SK-N-SH (cell line): ENCODE measurements around the gene HIPK2.

ENCODE experiments used
- CTCF ChIP-seq: fragments of 200-600 bp; sonication (generic); IDR thresholded peaks from 2 replicates; pipeline ENCODE4 v1.6.1; 2017; ENCODE audit warnings: antibody characterized with exemption, mild to moderate bottlenecking, moderate library complexity
- EP300 ChIP-seq, 2 experiments: IDR thresholded peaks; 2 replicates each; pipeline versions ENCODE4 v1.4.0 to v1.6.1; 2012; ENCODE audit warnings: borderline replicate concordance in 1 of 2, low read depth in 1 of 2, low read length in 1 of 2
- EZH2phosphoT487 ChIP-seq: fragments of 200-600 bp; sonication (generic); IDR thresholded peaks from 2 replicates; pipeline ENCODE4 v1.6.1; 2017; ENCODE audit warnings: low read depth, mixed run types, mild to moderate bottlenecking, antibody characterized with exemption, moderate library complexity, borderline replicate concordance
- GABPA ChIP-seq: IDR thresholded peaks from 2 replicates; pipeline ENCODE4 v1.4.0; 2012; ENCODE audit warnings: low read depth, mild to moderate bottlenecking
- MXI1 ChIP-seq: IDR thresholded peaks from 2 replicates; pipeline ENCODE4 v1.6.1; 2012; ENCODE audit warnings: mild to moderate bottlenecking, low read depth, low read length, improper control_type of control experiment
- NRF1 ChIP-seq: IDR thresholded peaks from 2 replicates; pipeline ENCODE4 v1.6.1; 2012; ENCODE audit warnings: low read depth, mild to moderate bottlenecking, low read length
- POLR2AphosphoS5 ChIP-seq: IDR thresholded peaks from 2 replicates; pipeline ENCODE4 v1.6.1; 2012; ENCODE audit warnings: low read depth, low read length
- RCOR1 ChIP-seq: fragments of 150-350 bp; IDR thresholded peaks from 2 replicates; pipeline ENCODE4 v1.6.1; 2017; ENCODE audit warnings: antibody characterized with exemption, low read length
- SIN3A ChIP-seq: IDR thresholded peaks from 2 replicates; pipeline ENCODE4 v1.6.1; 2012; ENCODE audit warnings: low read depth, mild to moderate bottlenecking, low read length, moderate library complexity, borderline replicate concordance
- TAF1 ChIP-seq: IDR thresholded peaks from 2 replicates; pipeline ENCODE4 v1.6.1; 2012; ENCODE audit warnings: low read depth, mild to moderate bottlenecking, low read length, moderate library complexity, borderline replicate concordance
- TEAD4 ChIP-seq: IDR thresholded peaks from 2 replicates; pipeline ENCODE4 v1.4.0; 2012; ENCODE audit warnings: mild to moderate bottlenecking, borderline replicate concordance; ENCODE audit not compliant: insufficient read depth

- no peak for TF ChIP-seq CTCF
- no peak for TF ChIP-seq EP300 (IDR thresholded peaks at IDR 0.05; ENCODE audit: borderline replicate concordance in 1 of 2, low read depth in 1 of 2, low read length in 1 of 2)
- no peak for TF ChIP-seq GABPA
- TF ChIP-seq RCOR1 = no peak
- TF ChIP-seq EZH2phosphoT487 = no peak
- TF ChIP-seq MXI1 = no peak
- no peak for TF ChIP-seq SIN3A
- TF ChIP-seq POLR2AphosphoS5 = no peak
- no peak for TF ChIP-seq NRF1
- TF ChIP-seq TAF1 = no peak
- no peak for TF ChIP-seq TEAD4
Measured at GRCh38 chr7:139681812-139682135, 96.0 kb downstream of the HIPK2 start.
